ENCODE results near the gene AIMP1.
"Not testable (repeated sequence)": the region's sequence is repeated elsewhere in the genome, so short reads cannot be mapped to it uniquely, and the experiment has no call there.

The AIMP1 gene

GRCh38 chr4:106385853-106386393 is 69.6 kb downstream of the AIMP1 start:
- no peak overlapping the region for H3K4me2 ChIP-seq
- H3K79me2 ChIP-seq (ENCODE audit: insufficient read depth, low read depth), result no peaks in the 10 kb centered on the region
- H3K27me3 ChIP-seq (ENCODE audit: insufficient read depth, low read depth), result no peaks in the 10 kb centered on the region
- no peaks in the 10 kb centered on the region for H3K4me1 ChIP-seq (ENCODE audit: low read depth, poor library complexity, severe bottlenecking)
- H2AFZ ChIP-seq (ENCODE audit: low read depth), result no peak overlapping the region
- no peaks in the 10 kb centered on the region for H3K36me3 ChIP-seq (ENCODE audit: insufficient read depth)
- no peak for TF ChIP-seq CTCF (conservative IDR thresholded peaks at IDR 0.05; ENCODE audit: low read depth, low read length)
- no peak overlapping the region for H3K27ac ChIP-seq
- H3K4me3 ChIP-seq (IDR thresholded peaks at IDR 0.05; ENCODE audit: insufficient read depth, low read depth, low read length), result no peak overlapping the region
- H4K20me1 ChIP-seq (ENCODE audit: insufficient read depth), result no peaks in the 10 kb centered on the region
- no peak overlapping the region for H3K9ac ChIP-seq

DNA sequence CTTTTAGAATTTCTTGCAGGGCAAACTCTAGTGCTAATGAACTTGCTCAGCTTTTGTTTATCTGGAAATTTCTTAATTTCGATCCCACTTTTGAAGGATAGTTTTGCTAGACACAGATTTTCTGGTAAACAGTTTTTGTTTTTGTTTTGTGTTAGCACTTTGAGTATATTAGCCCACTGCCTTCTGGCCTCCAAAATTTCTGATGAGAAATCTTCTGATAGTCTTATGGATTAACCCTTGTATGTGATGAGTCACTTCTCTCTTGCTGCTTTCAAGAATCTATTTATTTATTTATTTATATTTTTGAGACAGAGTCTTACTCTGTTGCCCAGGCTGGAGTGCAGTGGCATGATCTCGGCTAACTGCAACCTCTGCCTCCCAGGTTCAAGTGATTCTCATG is 79.2 kb downstream of the AIMP1 start:
- H3K27ac ChIP-seq, result no peak overlapping the region
- no peak for TF ChIP-seq CTCF (conservative IDR thresholded peaks at IDR 0.05; ENCODE audit: low read depth, low read length)
- no peaks in the 10 kb centered on the region for H3K36me3 ChIP-seq (ENCODE audit: insufficient read depth)
- H3K27me3 ChIP-seq (ENCODE audit: insufficient read depth, low read depth), result no peaks in the 10 kb centered on the region
- no peak overlapping the region for H3K9ac ChIP-seq
- no peak overlapping the region for H3K4me2 ChIP-seq
- no peaks in the 10 kb centered on the region for H4K20me1 ChIP-seq (ENCODE audit: insufficient read depth)
- H3K79me2 ChIP-seq (ENCODE audit: insufficient read depth, low read depth), result no peaks in the 10 kb centered on the region
- no peaks in the 10 kb centered on the region for H3K4me1 ChIP-seq (ENCODE audit: low read depth, poor library complexity, severe bottlenecking)
- H3K4me3 ChIP-seq (IDR thresholded peaks at IDR 0.05; ENCODE audit: insufficient read depth, low read depth, low read length), result no peak overlapping the region
- H2AFZ ChIP-seq (ENCODE audit: low read depth), result no peak overlapping the region

DNA sequence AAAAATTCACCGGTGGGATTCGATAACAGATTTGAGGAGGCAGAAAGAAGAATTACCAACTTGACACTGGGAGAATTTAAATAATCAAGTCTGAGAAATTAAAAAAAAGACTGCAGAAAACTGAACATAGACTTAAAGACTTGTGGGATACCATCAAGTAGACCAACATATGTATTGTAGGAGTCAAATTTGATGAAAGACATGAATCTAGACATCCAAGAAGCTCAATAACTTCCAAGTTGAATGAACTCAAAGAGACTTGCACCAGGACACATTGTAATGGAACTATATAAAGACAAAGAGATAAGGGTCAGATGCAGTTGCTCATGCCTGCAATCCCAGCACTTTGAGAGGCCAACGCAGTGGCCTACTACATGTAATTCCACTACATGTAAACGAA is 82.5 kb downstream of the AIMP1 start:
- not testable (repeated sequence) for H3K27me3 ChIP-seq (ENCODE audit: insufficient read depth, low read depth); H3K27ac ChIP-seq; H2AFZ ChIP-seq (ENCODE audit: low read depth)

More for the DNA sequence above, 82.5 kb downstream of the AIMP1 start:
- H3K4me2 ChIP-seq; H3K4me3 ChIP-seq (IDR thresholded peaks at IDR 0.05; ENCODE audit: insufficient read depth, low read depth, low read length); H3K36me3 ChIP-seq (ENCODE audit: insufficient read depth); H3K4me1 ChIP-seq (ENCODE audit: low read depth, poor library complexity, severe bottlenecking); H3K79me2 ChIP-seq (ENCODE audit: insufficient read depth, low read depth); H3K9ac ChIP-seq; H4K20me1 ChIP-seq (ENCODE audit: insufficient read depth): not testable (repeated sequence)

Data from KMS-11 (cell line).